Loucy (cell line): Measurements from ENCODE around the gene USP8.

ENCODE experiments used
- CTCF ChIP-seq: fragments of 200-600 bp; sonication (generic); conservative IDR thresholded peaks from 2 replicates; pipeline ENCODE4 v1.5.1; 2014; ENCODE audit warnings: mild to moderate bottlenecking, antibody characterized with exemption, low read length
- EZH2phosphoT487 ChIP-seq: fragments of 200-600 bp; IDR thresholded peaks from 2 replicates; pipeline ENCODE4 v1.6.1; 2018; ENCODE audit warnings: antibody characterized with exemption, mild to moderate bottlenecking, moderate library complexity, borderline replicate concordance

DNA sequence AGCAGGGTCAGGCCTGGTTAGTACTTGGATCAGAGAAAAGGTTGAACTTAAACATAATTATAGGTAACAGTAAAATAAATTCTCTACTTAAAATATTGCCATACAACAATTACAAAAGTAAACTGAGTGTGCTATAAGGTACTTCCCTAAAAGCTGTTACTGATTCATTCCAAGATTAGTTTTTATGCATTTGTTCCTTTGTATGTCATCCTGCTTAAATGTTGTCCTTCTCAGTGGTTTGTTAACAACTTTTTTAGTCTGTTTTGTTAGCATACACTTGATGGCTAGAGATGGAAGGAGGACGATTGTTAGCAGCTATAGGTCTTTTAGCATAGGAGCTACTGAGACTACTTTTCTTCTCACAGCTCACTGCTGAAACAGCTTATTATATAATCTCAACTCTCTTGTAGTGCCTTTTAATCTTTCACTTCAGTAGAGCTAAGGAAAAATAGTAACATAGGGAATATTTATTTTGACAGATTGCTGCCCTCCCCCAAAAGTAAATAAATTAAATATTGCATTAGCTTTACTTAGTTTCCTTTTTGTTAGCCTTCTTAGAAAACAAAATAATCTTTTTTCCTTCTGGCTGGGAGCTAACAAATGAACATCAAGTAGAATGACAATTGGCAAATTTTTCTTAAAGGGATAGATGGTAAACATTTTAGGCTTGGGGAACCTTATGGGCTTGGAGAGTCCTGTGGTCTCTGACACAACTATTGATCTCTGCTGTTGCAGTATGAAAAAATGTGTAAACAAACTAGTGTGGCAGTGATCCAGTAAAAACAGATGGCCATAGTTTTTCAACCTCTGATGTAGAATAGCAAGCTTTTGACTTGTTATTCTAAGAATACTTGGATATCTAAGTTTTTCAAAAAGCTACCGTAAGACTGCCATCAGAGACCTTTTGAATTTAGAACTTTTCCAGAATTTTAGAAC is 39.5 kb downstream of the USP8 start:
- TF ChIP-seq CTCF (no peak), EZH2phosphoT487 (no peak)
